ENCODE results near the gene KCNN4. TPM values are rescaled to one million over a fixed set of nuclear protein-coding genes. Genes with fewer than 3 reads are reported as not detected.

Gene KCNN4
- total and polyA plus RNA-seq, 2 of the 13 experiments (the other 11 are each of a cell fraction or from before 2014, with no cell fraction given), result 0.13 to 0.25 TPM

GRCh38 chr19:43774103-43774939, 6.5 kb downstream of the KCNN4 start (continued):
- TF ChIP-seq ZSCAN21 (CRISPR knock-in tag; IDR thresholded peaks at IDR 0.05; ENCODE audit: borderline replicate concordance) (peak; percentile 87), ZNF343 (CRISPR knock-in tag; IDR thresholded peaks at IDR 0.05) (no peak), HMGA1 (CRISPR knock-in tag; conservative IDR thresholded peaks at IDR 0.05) (no peak), DZIP1 (CRISPR knock-in tag; IDR thresholded peaks at IDR 0.05) (peak; percentile 28; the same call in 1 of the 2 replicates), ARID5B (CRISPR knock-in tag; IDR thresholded peaks at IDR 0.05) (peak; percentile 41; the same call in 1 of the 2 replicates), KDM5B (CRISPR knock-in tag; IDR thresholded peaks at IDR 0.05; ENCODE audit: borderline replicate concordance) (peak; percentile 37; the same call in 1 of the 2 replicates), SRF (IDR thresholded peaks at IDR 0.05; ENCODE audit: low read depth, low read length) (no peak), HDAC1 (CRISPR knock-in tag; IDR thresholded peaks at IDR 0.05) (peak; percentile 55; the same call in 1 of the 2 replicates), AGO1 (IDR thresholded peaks at IDR 0.05; ENCODE audit: low read depth, low read length, poor library complexity, severe bottlenecking) (peak; percentile 45), BORCS8-MEF2B (CRISPR knock-in tag; IDR thresholded peaks at IDR 0.05) (peak; percentile 37; the same call in 1 of the 2 replicates), U2AF2 (IDR thresholded peaks at IDR 0.05; ENCODE audit: low read depth, low read length) (no peak), PLSCR1 (CRISPR knock-in tag; IDR thresholded peaks at IDR 0.05; ENCODE audit: borderline replicate concordance) (no peak), POGK (CRISPR knock-in tag; conservative IDR thresholded peaks at IDR 0.05) (peak; percentile 77; the same call in 1 of the 2 replicates), HNRNPLL (IDR thresholded peaks at IDR 0.05; ENCODE audit: low read depth, low read length, poor library complexity, severe bottlenecking) (no peak), THAP11 (CRISPR knock-in tag; IDR thresholded peaks at IDR 0.05) (peak; percentile 69), RXRA (CRISPR knock-in tag; IDR thresholded peaks at IDR 0.05) (peak; percentile 97), ZBTB44 (CRISPR knock-in tag; IDR thresholded peaks at IDR 0.05) (no peak)
